C4-2B (cell line): Measurements from ENCODE around the gene WNT10A.
"Not testable (repeated sequence)": the region's sequence is repeated elsewhere in the genome, so short reads cannot be mapped to it uniquely, and the experiment has no call there.

ENCODE experiments used
- ZFX ChIP-seq: fragments of 450-650 bp; IDR thresholded peaks from 2 replicates; pipeline ENCODE4 v1.6.1; 2017
- TF ChIP-seq, protein P1 (sequence below): fragments of 450-650 bp; conservative IDR thresholded peaks from 2 replicates; pipeline ENCODE4 v1.5.1; 2017; ENCODE audit warnings: mild to moderate bottlenecking

DNA sequence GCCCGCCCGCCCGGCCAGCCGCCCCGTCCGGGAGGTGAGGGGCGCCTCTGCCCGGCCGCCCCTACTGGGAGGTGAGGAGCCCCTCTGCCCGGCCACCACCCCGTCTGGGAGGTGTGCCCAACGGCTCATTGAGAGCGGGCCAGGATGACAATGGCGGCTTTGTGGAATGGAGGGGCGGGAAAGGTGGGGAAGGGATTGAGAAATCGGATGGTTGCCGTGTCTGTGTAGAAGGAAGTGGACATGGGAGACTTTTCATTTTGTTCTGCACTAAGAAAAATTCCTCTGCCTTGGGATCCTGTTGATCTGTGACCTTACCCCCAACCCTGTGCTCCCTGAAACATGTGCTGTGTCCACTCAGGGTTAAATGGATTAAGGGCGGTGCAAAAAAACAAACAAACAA lies 33.7 kb upstream of the WNT10A start:
- TF ChIP-seq, protein P1, sequence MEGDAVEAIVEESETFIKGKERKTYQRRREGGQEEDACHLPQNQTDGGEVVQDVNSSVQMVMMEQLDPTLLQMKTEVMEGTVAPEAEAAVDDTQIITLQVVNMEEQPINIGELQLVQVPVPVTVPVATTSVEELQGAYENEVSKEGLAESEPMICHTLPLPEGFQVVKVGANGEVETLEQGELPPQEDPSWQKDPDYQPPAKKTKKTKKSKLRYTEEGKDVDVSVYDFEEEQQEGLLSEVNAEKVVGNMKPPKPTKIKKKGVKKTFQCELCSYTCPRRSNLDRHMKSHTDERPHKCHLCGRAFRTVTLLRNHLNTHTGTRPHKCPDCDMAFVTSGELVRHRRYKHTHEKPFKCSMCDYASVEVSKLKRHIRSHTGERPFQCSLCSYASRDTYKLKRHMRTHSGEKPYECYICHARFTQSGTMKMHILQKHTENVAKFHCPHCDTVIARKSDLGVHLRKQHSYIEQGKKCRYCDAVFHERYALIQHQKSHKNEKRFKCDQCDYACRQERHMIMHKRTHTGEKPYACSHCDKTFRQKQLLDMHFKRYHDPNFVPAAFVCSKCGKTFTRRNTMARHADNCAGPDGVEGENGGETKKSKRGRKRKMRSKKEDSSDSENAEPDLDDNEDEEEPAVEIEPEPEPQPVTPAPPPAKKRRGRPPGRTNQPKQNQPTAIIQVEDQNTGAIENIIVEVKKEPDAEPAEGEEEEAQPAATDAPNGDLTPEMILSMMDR: not testable (repeated sequence)
- not testable (repeated sequence) for TF ChIP-seq ZFX
